Activated T-helper 1 cell treated with anti-CD3 and anti-CD28 coated beads, Interleukin-2, amount 50 U/mL, for 16 hours (primary cell): Measurements from ENCODE around the gene IGLL5.

Experiments used
- DNase-seq, 2 donors: peaks; one replicate each; pipeline ENCODE4 v3.0.0-alpha.2; 2020; ENCODE audit warnings: low read depth in 1 of 2, low spot score in 1 of 2

The IGLL5 gene

DNA sequence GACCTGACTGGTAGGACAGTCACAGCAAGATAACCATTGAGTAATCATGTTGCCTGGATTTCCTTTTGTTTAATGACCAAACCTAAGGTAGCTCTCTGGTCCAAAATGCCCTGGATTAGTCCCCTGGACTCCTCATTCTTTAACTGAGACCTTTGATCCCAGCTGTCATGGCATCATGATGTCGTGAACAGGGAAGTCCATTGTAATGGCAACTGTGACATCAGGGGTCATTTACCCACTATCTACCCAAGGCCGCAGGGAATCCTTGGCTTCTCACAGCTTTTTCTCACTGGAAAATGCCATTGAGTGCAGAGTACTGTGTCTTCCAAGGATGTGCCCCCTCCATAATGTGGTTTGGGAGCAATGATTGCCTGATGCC is 29.1 kb upstream of the IGLL5 start:
- DNase-seq = no peak

DNA sequence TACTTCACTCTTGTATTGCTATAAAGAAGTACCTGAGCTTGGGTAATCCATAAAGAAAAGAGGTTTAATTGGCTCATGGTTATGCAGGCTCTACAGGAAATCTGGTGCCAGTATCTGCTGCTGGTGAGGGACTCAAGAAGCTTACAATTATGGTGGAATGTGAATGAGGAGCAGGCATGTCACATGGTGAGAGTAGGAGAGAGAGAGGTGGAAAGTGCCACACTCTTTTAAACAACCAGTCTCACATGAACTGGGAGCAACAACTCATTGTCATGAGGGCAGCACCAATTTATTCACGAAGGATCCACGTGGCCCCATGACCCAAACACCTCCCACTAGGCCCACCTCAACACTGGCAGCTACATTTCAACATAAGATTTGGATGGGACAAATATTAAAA is 24.6 kb upstream of the IGLL5 start:
- no peak for DNase-seq

DNA sequence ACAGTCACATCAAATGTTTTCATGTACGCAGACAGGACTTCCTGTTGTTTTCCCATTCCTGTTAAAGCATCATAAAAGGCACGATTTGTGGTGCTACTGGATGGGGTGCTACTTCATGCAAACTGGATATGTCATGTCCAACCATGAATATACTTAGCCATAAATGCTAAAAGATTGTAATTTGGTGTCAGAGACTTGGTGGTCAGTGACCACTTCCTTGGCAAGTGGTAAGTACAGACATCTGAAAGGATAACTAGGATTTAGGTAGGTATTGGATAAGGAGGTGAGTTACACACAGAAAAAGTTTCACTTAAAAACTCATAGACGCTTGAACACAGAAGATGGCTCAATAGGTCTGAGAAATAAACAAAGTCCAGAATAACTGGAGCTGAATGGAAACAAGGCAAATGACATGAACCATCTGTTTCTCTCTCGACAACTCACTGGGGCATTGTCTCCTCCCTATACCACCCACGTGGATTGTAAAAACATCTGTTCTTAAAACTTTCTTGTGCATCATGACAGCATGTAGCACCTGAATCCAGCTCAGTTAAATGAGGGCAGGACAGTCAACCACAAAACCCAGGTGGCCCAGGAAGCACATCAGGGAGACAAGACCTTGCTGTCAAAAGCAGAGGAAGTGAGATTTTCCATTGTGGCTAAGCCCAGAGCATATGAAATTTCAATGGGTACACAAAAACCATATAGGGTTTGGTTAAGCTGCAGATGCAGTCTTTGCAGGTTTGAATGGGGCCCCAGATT is 22.1 kb upstream of the IGLL5 start:
- no peak for DNase-seq

DNA sequence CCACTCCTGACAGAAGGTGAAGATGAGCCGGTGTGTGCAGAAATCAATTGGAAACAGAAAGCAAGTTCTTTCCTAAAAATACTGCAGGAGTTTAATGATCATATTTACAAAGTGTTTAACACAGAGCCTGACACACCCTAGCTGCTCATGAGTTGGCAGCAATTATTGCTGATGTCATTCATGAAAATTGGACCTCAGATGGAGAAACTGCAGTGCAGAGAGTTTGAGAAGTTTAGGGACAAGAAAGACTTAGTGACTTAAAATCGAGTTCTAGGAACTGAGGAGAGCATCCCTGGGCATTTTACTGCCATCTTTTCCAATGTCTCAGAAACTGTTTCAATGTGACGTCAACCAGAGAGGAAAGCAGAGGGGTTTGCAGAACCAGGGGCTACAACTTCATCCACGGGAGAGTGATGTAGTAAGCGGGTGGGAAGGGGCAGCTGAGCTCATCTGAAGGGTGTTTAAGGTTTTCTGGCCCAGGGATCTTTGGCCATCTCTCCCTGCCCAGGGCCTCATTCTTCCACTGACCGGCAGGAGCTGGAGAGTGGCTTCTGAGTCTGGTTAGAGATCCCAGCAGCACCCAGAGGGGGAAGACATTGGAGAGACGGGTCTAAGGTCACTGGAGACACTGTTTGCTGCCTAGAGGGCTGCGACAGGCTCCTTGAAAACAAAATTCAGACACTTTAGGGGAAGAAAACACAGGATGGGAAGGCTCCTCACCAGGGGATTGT is 21.1 kb upstream of the IGLL5 start:
- DNase-seq = no peak

DNA sequence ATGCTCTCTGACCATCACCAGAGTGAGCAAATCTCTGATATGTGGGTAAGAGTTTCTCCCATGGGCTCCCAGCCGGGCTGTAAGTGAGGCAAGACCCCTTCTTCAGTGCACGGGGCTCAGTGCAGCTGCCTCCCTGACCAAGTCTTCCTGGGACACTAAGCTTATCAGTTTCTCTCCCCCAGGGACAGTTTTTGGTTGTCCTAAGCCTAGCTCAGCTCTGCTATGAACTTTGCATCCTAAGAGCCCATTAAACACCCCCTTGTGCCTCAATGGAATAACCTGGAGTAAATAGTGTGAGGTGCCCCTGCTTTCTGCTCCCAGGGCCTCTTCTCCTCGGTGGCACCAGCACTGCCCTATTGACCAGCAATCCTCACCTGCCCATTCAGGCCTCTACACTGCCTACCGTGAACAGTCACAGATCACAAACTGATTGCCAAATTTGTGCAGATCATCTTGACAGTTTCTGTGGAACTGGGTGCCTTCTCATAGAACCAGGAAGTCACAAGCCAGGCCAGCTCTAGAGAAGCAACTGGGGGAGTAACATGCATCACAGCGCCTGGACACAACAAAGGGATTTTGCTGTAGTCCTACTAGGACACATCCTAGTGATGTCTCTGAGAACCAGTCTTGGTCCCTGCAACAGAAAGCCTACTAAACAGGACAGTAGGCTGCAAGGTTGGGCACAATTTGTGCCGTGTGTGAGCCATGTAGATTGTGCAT is 19.5 kb upstream of the IGLL5 start:
- no peak for DNase-seq

DNA sequence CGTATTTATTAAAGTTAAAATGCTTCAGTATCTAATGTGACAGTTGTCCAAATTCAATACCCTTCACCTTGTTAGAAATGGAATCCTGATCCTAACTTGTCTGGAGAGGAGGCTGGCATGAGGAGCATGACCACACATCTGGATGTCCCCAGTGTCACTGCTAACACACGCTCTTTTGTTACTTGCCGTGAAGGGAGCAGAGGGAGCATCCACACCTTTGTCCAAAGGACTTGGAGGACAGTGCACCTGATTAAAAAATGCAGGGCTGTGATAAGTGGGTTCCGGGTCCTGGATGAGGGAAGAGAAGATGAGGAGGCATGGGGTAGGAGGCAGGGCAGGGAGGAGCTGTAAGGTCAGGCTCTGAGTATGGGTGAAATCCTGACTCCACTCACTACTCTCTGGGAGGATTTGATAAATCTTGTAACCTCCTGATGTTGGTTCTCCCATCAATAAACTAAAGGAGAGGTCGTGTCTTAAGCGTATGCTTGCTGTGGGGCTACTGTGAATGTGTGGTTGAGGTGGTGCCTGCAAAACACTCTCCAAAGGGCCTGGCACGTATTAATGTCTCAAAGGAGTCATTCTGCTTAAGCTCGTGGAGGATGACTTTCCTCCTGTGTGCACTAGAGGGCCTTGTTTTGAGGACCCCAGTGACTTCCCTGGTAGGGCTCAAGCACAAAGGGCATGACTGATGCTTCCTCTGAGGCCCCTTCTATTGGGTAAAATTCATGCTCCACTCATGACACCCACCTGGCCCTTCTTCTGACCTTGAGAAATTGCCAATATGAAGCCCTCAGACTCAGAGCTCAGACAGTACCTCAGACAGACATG is 16.8 kb upstream of the IGLL5 start:
- DNase-seq = no peak

DNA sequence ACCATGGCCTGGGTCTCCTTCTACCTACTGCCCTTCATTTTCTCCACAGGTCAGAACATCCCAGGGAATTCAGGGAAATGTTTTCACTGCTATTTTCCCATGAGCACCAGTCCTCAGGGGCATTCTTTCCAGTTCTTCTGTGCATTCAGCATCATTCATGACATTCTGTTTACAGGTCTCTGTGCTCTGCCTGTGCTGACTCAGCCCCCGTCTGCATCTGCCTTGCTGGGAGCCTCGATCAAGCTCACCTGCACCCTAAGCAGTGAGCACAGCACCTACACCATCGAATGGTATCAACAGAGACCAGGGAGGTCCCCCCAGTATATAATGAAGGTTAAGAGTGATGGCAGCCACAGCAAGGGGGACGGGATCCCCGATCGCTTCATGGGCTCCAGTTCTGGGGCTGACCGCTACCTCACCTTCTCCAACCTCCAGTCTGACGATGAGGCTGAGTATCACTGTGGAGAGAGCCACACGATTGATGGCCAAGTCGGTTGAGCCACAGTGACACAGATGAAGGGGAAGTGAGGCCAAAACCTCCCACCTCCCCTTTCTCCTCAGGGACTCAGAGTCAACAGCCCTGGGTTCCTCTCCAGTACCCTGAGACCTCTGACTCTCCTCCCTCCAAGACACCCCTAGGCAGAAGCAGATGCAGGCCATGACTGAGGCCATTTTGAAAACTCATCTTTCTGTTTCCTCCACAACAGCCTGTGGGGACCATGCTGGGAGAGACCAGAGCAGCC is 15.9 kb upstream of the IGLL5 start:
- no peak for DNase-seq

DNA sequence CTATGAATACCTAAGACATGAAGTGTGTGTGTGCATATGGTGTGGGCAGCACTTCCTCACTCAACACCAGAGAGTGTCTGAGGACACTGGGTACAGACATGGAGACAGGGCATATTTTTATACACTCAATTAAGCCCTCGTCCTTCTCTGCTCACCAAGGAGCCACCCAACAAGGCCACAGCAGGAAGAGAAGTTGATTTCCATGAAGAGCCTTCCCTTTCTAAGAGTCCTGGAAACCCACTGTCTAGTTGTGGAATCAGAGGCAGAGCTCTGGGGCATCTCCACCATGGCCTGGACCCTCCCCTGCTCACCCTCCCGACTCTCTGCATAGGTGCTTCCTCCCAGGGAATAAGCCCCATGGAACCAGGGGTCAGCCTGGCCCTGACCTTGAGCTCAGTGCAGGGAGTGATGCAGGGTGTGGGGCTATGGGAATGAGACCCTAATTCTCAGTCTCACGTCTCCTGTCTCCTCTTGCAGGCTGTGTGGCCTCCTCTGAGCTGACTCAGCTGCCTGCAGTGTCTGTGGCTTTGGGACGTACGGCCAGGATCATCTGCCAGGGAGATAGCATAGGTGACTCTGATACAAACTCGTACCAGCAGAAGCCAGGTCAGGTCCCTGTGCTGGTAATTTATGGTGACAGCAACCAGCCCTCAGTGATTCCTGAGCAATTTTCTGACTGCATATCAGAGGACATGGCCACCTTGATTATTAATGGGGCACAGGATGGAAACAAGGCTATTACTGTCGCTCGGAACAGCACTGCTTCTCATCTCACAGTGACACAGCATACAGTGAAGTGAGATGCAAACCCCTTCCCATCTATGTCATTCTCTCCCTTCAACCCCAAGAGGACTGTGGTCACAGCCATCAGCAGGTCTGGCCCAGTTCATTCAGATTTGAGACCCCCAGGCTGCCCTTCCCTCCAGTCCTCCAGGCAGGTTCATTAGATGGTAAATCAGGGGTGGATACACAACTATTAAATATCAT is 14.6 kb upstream of the IGLL5 start:
- DNase-seq = no peak

DNA sequence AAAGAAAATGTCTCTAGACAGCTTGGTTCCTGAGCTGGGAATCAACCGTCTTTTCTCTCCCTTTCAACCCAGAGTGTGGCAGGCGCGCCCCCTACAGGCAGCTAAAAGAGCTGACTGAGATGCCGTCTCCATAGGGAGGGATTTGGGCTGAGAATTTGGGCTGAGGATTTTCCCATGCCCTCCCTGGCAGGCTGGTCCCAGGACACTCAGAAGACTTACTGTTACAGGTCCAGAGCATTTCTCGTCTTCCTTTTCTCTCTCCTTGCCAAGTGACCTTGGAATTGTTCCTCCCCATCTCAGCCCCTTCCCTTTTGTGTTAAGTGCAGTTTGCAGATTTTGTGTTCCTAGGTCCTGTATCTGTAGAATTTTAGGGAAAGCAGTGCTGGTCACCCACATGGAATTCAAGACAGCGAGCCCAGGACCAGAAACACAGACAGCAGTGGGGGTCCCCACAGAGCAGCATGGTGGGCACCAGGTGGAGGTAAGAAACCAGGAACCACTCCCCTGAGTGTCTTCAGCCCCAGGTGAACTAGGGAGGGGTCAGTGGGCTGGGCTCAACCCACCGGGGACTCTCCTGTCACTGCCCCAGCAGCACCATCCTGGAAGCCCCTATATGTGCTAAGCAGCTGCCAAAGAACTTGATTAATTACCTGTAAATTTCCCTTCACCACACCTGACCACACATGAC is 9.9 kb upstream of the IGLL5 start:
- peak; percentile 58 to 77 for DNase-seq

DNA sequence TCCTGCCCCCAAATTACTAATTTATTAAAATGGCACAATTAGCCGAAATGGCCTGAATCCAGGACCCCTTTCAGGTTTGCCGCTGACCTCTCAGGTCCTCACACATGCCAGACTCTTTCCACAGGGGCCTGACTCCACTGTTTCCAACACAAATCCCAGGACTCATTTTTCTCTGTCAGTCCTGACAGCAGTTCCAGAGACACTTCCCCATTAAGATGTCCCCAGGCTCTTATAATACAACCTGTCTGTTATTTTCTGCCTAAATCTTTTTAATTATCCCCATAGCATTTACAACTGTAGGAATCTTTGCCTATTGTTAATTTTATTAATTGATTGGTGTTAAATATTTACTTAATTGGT is 9.4 kb upstream of the IGLL5 start:
- no peak for DNase-seq

DNA sequence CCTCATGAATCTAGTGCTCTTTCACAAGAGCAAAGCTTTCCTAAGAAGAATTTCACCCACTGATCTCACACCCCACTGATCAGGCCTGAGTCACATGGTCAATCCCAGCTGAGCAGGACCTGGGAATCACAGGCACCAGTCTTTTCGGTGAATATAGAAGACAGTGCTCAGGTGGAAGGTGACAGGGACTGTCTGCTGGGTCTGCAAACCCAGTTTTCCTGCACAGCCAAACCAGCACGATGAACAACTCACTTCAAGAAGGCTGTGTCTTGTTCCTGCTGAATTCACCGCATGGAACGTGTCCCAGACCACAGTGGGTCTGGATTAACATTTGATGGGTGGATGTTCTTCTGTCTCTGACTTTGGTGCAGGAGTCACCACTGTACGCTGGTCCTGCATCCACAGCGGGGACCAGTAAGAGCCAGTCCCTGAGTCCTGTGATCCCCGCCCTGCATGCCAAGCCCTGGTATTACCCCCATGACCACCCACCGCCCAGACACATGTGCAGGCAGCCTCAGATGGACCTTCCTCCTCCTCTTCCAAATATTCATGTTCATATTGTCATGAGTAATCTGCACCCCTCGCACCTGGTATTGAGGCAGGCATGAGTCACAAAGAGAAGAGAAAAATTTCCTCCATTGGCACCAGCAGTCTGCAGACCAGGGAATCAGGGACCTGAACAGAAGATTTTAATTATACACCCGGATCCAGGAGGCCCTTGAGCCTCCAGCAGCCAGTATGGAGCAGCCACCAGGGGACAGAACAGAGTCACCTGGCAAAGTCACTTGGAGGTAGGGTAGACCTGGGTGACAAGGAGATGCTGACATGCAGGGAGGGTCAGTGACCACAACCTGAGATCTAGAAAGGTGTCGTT is 8.6 kb upstream of the IGLL5 start:
- no peak for DNase-seq

DNA sequence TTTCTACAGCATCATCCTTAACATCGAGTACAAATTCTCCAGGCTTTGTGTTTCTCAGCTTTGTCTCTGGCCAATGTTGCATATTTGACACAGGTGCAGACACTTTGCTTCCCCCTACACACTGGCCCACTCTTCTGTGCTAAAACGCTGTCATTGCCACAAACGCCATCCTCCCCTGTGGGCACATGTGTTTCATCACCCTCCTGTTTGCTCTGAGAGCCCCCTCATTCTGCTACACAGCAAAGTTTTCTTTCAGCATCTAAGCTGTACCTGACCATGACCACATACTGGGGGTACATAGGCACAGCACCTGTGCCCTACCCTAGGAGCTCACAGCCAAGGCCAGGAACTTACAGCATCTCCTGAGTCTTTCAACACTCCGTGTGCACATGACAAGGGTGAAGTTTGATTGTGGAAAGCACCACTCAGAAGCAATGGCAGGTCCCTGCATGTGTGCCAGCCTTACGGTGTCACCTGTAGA is 7.9 kb upstream of the IGLL5 start:
- no peak for DNase-seq

DNA sequence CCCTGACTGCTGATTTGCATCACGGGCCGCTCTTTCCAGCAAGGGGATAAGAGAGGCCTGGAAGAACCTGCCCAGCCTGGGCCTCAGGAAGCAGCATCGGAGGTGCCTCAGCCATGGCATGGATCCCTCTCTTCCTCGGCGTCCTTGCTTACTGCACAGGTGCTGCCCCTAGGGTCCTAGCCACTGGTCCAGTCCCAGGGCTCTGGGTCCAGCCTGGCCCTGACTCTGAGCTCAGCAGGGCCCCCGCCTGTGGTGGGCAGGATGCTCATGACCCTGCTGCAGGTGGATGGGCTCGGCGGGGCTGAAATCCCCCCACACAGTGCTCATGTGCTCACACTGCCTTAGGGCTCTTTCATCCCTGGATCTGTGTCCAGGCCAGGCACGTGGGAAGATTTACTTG is 7.0 kb upstream of the IGLL5 start:
- DNase-seq = no peak

DNA sequence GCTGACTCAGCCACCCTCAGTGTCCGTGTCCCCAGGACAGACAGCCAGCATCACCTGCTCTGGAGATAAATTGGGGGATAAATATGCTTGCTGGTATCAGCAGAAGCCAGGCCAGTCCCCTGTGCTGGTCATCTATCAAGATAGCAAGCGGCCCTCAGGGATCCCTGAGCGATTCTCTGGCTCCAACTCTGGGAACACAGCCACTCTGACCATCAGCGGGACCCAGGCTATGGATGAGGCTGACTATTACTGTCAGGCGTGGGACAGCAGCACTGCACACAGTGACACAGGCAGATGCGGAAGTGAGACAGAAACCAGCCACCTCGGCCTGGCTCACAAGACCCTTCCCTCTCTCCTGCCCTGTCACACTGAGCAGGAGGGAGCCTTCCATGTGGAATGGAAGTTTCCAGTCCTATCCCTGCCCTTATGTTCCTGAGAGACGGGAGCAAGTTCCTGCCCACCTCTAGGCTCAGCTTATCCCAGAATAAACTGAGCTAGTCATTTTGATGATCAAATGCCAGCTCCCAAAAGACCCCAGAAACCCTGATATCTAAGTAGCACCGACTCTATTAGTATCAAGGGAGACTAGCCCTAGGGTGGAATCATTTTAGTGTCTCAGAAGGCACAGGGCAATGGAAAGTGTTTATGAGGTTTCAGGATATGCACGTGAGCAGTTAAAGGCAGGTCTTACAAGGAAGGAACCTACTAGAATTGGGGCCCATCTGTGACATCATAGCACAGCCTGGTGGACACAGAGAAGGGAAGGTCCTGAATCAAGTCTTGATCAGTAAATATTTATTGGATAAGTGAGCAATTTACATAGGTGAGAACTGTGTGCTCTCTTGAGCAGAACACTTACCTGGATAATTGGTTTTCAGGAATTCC is 6.3 kb upstream of the IGLL5 start:
- DNase-seq = no peak

DNA sequence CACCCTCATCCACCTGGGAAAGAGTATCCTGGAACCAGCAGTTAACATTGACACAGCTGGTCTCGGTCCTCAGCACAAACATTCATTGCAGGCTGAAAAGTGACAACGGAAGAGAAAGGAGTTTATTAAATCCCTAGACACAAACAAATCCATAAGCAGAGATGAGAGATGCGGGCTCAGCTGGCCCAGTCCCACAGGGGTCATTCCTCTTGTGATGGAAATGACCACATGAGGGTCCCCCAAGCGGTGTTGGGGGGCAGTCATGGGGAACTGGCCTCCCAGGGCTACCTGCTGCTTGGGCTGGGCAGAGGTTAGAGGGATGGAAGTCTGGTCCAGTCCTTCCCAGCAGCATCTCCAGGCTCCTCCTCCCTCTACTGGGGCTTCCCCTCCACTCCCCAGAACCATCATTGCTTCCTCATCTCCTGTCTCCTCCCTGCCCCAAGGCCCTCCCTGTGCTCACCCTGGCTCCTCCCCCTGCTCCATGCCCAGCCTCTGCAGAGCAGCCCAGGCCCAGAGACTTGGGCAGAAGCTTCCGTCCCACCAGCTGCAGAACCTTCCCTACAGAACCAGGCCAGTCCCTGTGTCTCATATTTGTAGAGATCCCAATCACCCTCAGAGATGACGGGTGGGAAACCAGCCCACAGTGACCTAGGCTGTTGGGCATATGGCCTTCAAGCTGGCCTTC is 5.4 kb upstream of the IGLL5 start:
- no peak for DNase-seq

DNA sequence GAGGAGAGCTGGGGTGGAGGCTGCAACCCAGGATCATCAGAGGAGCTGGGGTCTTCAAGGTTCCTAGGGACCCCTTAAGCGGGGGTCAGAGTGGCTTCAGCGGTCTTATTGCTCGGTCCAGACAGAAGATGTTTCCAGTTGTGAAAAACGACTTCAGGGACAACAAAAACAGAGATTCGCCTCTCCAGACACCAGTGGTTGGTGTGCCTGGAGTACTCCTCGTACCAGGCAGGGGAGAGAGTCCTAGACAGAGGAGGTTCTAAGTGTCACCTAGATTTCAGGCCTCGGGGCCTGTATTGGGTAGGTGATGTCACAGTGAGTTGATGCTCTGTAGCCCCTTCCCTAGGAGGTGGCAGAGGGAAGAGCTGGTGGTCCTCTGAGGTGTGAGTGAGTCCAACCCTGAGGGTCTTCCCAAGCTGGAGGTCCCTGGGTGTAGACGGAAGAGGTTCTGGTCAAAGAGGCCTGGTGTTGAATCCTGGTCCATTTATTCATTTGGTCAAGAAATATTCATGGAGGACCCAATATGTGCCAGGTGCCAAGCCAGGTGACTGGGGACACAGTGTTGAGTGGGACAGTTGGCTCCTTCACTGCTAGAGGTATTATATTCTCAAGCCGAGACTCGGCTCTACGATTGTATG is 4.4 kb upstream of the IGLL5 start:
- no peak for DNase-seq
